ENCODE data around the gene FAM47E.

The FAM47E gene

GRCh38 chr4:76260571-76260970, 9.1 kb downstream of the FAM47E start:
- Histone ChIP-seq H3K4me3 (ENCODE audit: low read depth, low read length) (no peak overlapping the region), H3K36me3 (ENCODE audit: control insufficient read depth in 2 of 2, insufficient read depth in 1 of 2, low read length in 2 of 2) (no peaks in the 10 kb centered on the region), H3K27ac (ENCODE audit: extremely low read depth, low read depth, low read length) (no peak overlapping the region), H3K9me3 (ENCODE audit: control insufficient read depth, insufficient read depth, low read depth, low read length) (no peaks in the 10 kb centered on the region), H3K4me1 (ENCODE audit: control insufficient read depth, insufficient read depth, low read length) (no peaks in the 10 kb centered on the region)
- CTCF ChIA-PET = no interaction called here
- TF ChIP-seq ZNF768 (tag by site-specific recombination; IDR thresholded peaks at IDR 0.05) = no peak
- TF ChIP-seq ZNF544 (tag by site-specific recombination; IDR thresholded peaks at IDR 0.05) = no peak
- TF ChIP-seq RBAK (tag by site-specific recombination; IDR thresholded peaks at IDR 0.05) = no peak
- TF ChIP-seq ZNF639 (tag by site-specific recombination; IDR thresholded peaks at IDR 0.05) = no peak
- no peak for TF ChIP-seq ZNF362 (tag by site-specific recombination; IDR thresholded peaks at IDR 0.05)
- no peak for TF ChIP-seq ZNF184 (tag by site-specific recombination; IDR thresholded peaks at IDR 0.05)
- TF ChIP-seq MYNN (tag by site-specific recombination; IDR thresholded peaks at IDR 0.05; ENCODE audit: borderline replicate concordance) = no peak
- no peak for TF ChIP-seq REST (tag by site-specific recombination; IDR thresholded peaks at IDR 0.05)
- no peak for TF ChIP-seq ZNF19 (tag by site-specific recombination; IDR thresholded peaks at IDR 0.05; ENCODE audit: low read depth)
- POLR2A ChIA-PET = interaction anchor here (0.7 kb wide), 1 partner anchor 158 kb away, joined by 3 read pairs; no protein-coding TSS in a partner anchor

- TF ChIP-seq ZBTB8A (tag by site-specific recombination; IDR thresholded peaks at IDR 0.05) = no peak
- TF ChIP-seq ZBTB21 (tag by site-specific recombination; IDR thresholded peaks at IDR 0.05) = no peak
- TF ChIP-seq ZNF18 (tag by site-specific recombination; IDR thresholded peaks at IDR 0.05) = no peak
- TF ChIP-seq ZBTB10 (tag by site-specific recombination; IDR thresholded peaks at IDR 0.05) = no peak
- TF ChIP-seq ZNF394 (tag by site-specific recombination; IDR thresholded peaks at IDR 0.05; ENCODE audit: borderline replicate concordance) = no peak
- no peak for TF ChIP-seq ZNF362 (tag by site-specific recombination; IDR thresholded peaks at IDR 0.05)
- TF ChIP-seq ZNF211 (tag by site-specific recombination; IDR thresholded peaks at IDR 0.05; ENCODE audit: low read depth) = no peak
- no peak for TF ChIP-seq ZSCAN30 (tag by site-specific recombination; IDR thresholded peaks at IDR 0.05)
- Histone ChIP-seq H3K4me3 (ENCODE audit: low read depth, low read length) (no peak overlapping the region), H3K36me3 (ENCODE audit: control insufficient read depth in 2 of 2, insufficient read depth in 1 of 2, low read length in 2 of 2) (no peaks in the 10 kb centered on the region), H3K4me1 (ENCODE audit: control insufficient read depth, insufficient read depth, low read length) (no peaks in the 10 kb centered on the region), H3K9me3 (ENCODE audit: control insufficient read depth, insufficient read depth, low read depth, low read length) (no peaks in the 10 kb centered on the region), H3K27ac (ENCODE audit: extremely low read depth, low read depth, low read length) (no peak overlapping the region)
- POLR2A ChIA-PET = no interaction called here
- CTCF ChIA-PET = no interaction called here
These were observed 14.2 kb downstream of the FAM47E start for GRCh38 chr4:76265631-76266218.

Data from HEK293 (cell line).